Mucosa of descending colon (tissue), 3 donors: ENCODE data around the gene CARHSP1. TPM values are rescaled to one million over a fixed set of nuclear protein-coding genes. Genes with fewer than 3 reads are reported as not detected.

Source experiments
- ATAC-seq: fragments of 200-7000 bp; cut with Tn5 transposase; one replicate; pipeline ENCODE4 v1.9.1; 2020; ENCODE audit warnings: mild to moderate bottlenecking, moderate library complexity
- DNase-seq, 3 donors: peaks; one replicate each; pipeline ENCODE4 v3.0.0-alpha.2; 2020
- H3K36me3 ChIP-seq: fragments of 200-600 bp; one replicate; pipeline ENCODE4 v1.8.0; 2021; ENCODE audit warnings: low read depth, mild to moderate bottlenecking
- H3K4me1 ChIP-seq: fragments of 200-600 bp; one replicate; pipeline ENCODE4 v1.8.0; 2021; ENCODE audit warnings: low read depth, mild to moderate bottlenecking
- H3K4me3 ChIP-seq: fragments of 200-600 bp; one replicate; pipeline ENCODE4 v1.8.0; 2021; ENCODE audit warnings: mild to moderate bottlenecking
- H3K9me3 ChIP-seq: fragments of 200-600 bp; one replicate; pipeline ENCODE4 v1.8.0; 2021; ENCODE audit warnings: mild to moderate bottlenecking
- intact Hi-C, 2 donors: fragments of 100-400 bp; cut with DNase I in 1 of 2; cut with micrococcal nuclease in 1 of 2; formaldehyde crosslinking; loops; one replicate each; pipeline versions ENCODE4 v1.11.0 to v1.11.1; 2022; cut with DNase I, micrococcal nuclease
- total RNA-seq, 3 donors: library from RNA; stranded (reverse); fragmentation: NEBNext Ultra II Directional in 2 of 3; extraction: Animal tissue kit (Norgen Biotek cat#: 25700) in 2 of 3; gene quantifications; one replicate each; pipeline versions ENCODE4 v1.2.1 to v1.2.4, GENCODE V29; 2021 to 2023
- TF ChIP-seq, protein P1 (sequence below): fragments of 200-600 bp; IDR thresholded peaks from one replicate; pipeline ENCODE4 v1.8.0; 2022; ENCODE audit warnings: antibody characterized with exemption, mild to moderate bottlenecking
- donor health status: DM: no; HTN: no; CAD: no; lungs with moderate emphysema.
- donor health status: DM: no; HTN: no; CAD: no.
- donor health status: DM: no; HTN: yes; CAD: no.

Gene CARHSP1
- total RNA-seq, 3 donors from 2014 or later = 42.7 to 69.4 (median 56.8) TPM

DNA sequence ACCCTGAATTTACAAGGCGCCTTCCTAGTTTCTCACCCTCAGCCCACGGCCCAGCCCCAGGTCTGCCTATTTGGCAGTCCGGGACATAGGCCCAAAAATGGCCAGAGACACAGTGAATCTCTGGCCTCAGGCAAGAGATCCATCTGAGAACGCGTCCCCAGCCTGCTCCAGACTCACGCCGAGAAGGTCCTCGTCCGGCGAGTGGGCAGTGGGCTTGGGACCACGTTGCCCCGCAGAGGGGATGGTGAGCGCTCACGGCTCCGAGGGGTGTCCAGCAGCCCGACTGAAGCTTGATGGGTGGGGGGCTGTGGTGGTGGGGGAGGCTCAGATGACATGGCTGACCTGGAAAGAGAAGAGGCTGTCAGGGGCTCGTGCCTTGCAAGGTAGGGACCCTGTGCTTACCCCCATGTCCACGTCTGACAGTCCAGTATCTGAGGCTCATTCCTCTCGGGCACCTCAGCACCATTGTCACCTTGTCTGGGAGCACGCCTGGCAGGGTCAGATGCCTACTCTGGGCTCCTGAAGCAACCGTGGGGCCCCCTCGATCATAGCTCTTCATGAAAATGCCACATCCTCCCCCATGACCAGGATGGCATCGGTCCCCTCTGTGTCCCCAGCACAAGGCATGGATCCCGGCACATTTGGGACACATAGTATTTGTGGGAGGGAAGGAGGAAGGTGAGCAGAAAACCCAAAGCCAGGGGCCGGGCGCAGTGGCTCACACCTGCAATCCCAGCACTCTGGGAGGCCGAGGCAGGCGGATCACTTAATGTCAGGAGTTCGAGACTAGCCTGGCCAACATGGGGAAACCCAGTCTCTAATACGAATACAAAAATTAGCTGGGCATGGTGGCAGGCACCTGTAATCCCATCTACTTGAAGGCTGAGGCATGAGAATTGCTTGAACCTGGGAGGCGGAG, 9.6 kb downstream of the CARHSP1 start:
- no peak for ATAC-seq
- Histone ChIP-seq H3K9me3 (no peaks in the 10 kb centered on the region), H3K36me3 (no peaks in the 10 kb centered on the region), H3K4me1 (peaks cover 12% of the 10 kb centered on the region), H3K4me3 (no peak overlapping the region)
- TF ChIP-seq, protein P1, sequence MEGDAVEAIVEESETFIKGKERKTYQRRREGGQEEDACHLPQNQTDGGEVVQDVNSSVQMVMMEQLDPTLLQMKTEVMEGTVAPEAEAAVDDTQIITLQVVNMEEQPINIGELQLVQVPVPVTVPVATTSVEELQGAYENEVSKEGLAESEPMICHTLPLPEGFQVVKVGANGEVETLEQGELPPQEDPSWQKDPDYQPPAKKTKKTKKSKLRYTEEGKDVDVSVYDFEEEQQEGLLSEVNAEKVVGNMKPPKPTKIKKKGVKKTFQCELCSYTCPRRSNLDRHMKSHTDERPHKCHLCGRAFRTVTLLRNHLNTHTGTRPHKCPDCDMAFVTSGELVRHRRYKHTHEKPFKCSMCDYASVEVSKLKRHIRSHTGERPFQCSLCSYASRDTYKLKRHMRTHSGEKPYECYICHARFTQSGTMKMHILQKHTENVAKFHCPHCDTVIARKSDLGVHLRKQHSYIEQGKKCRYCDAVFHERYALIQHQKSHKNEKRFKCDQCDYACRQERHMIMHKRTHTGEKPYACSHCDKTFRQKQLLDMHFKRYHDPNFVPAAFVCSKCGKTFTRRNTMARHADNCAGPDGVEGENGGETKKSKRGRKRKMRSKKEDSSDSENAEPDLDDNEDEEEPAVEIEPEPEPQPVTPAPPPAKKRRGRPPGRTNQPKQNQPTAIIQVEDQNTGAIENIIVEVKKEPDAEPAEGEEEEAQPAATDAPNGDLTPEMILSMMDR = no peak
- peak; percentile 3 to 43 (median 24) for DNase-seq
- intact Hi-C loops = no loop called here

DNA sequence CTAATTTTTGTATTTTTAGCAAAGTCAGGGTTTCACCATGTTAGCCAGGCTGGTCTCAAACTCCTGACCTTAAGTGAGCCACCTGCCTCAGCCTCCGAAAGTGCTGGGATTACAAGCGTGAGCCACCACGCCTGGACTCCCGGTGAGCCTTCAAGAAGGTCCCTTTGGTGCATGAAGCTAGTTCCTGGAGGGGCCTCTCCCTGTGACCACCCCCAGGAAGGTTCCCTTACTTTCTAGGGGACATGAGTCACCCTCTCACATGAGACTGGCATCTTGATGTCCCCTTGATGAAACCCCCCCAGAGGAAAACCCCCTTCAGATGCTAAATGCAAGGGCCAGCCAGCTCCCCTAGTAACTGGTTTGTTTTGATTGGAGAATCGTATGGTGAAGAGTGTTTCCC, 12.8 kb downstream of the CARHSP1 start:
- Histone ChIP-seq H3K36me3 (no peaks in the 10 kb centered on the region), H3K9me3 (no peaks in the 10 kb centered on the region), H3K4me1 (no peaks in the 10 kb centered on the region), H3K4me3 (no peak overlapping the region)
- DNase-seq (peak; percentile 0 to 19 (median 10)), ATAC-seq (no peak)
- TF ChIP-seq, protein P1 = no peak
- intact Hi-C loops = no loop called here

DNA sequence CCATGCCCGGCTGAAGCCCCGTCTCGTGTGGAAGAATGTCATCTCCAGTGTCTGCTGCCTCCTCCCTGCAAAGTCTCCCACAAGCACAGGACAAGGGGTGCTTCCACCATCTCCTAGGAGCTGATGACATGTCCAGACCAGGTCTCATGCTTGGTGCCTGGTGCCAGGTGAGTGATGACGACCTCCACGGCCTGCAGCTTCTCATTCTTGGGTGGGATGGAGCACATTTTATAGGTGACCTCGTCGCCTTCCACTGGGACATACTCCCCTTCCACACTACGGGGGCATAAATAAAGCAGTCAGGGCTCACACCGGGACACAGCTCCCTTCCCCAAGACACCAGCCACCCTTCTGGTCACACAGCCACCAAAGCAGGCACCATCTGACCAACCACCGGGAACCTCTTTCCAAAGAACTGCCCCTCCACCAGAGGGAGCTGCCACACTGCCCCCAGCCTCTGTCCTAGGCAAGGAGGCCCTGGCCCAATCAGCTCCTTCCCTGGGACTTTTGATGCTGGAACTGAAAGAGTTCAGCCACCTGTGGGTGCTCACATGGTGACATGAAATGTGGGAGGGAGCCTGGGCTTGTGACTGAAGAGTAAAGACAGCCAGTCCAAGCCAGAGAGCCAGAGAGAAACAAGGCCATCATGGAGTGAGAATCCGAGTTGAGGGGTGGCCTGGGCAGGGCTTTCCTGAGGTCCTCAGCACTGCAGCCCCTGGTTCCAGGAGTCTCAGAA, 13.6 kb downstream of the CARHSP1 start:
- ATAC-seq = peak; percentile 10
- Histone ChIP-seq H3K4me1 (no peaks in the 10 kb centered on the region), H3K4me3 (no peak overlapping the region), H3K9me3 (no peaks in the 10 kb centered on the region), H3K36me3 (peaks cover under 1% of the 10 kb centered on the region)
- TF ChIP-seq, protein P1 = no peak
- DNase-seq = peak in 2 of 3 donors; percentile 34
- intact Hi-C loops = no loop called here

- TF ChIP-seq, protein P1 = no peak
- ATAC-seq (no peak), DNase-seq (peak in 1 of 3 donors; percentile 22)
- Histone ChIP-seq H3K36me3 (peaks cover 4% of the 10 kb centered on the region), H3K9me3 (no peaks in the 10 kb centered on the region), H3K4me1 (no peaks in the 10 kb centered on the region), H3K4me3 (no peak overlapping the region)
- intact Hi-C loops = no loop called here
These were observed 14.4 kb downstream of the CARHSP1 start for GRCh38 chr16:8854298-8854948.

DNA sequence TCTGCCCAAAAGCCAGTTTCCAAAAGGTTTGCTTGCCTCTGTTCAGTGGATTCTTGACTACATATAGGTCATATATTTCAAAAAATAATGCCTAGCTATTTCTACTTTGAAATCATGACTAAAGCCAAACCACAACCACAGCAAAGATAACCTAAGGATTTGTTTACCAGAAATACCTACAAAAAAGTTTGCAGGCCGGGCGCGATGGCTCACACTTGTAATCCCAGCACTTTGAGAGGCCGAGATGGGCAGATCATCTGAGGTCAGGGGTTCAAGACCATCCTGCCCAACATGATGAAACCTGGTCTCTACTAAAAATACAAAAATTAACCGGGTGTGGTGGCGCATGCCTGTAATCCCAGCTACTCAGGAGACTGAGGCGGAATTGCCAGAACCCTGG, 15.2 kb downstream of the CARHSP1 start:
- H3K4me1 ChIP-seq = no peaks in the 10 kb centered on the region
- no peaks in the 10 kb centered on the region for H3K9me3 ChIP-seq
- TF ChIP-seq, protein P1 = no peak
- no peak overlapping the region for H3K4me3 ChIP-seq
- no peak for DNase-seq
- peaks cover 6% of the 10 kb centered on the region for H3K36me3 ChIP-seq
- intact Hi-C loops = no loop called here
- no peak for ATAC-seq
